HUES64 (cell line): ENCODE data around the gene DNAH1.

Experiments
- H3K27ac ChIP-seq: 2 replicates; pipeline ENCODE4 v1.7.0; 2013; ENCODE audit warnings: low read depth, low read length, inconsistent platforms
- H3K27me3 ChIP-seq: 2 replicates; pipeline ENCODE4 v1.6.1; 2013; ENCODE audit warnings: mild to moderate bottlenecking, low read length; ENCODE audit not compliant: insufficient read depth
- H3K36me3 ChIP-seq: 2 replicates; pipeline ENCODE4 v1.6.1; 2013; ENCODE audit warnings: mild to moderate bottlenecking, low read length; ENCODE audit not compliant: insufficient read depth
- H3K4me1 ChIP-seq: 2 replicates; pipeline ENCODE4 v1.6.1; 2013; ENCODE audit warnings: mild to moderate bottlenecking, low read length, moderate library complexity; ENCODE audit not compliant: insufficient read depth
- H3K4me3 ChIP-seq: 2 replicates; pipeline ENCODE4 v1.5.1; 2013; ENCODE audit warnings: mild to moderate bottlenecking, low read length, moderate library complexity
- H3K9ac ChIP-seq: 2 replicates; pipeline ENCODE4 v1.6.1; 2013; ENCODE audit warnings: mild to moderate bottlenecking, low read depth, low read length
- H3K9me3 ChIP-seq: 2 replicates; pipeline ENCODE4 v1.6.1; 2013; ENCODE audit warnings: low read depth, low read length; ENCODE audit not compliant: insufficient read depth
- WGBS: fragments of 150-250, 120-280 bp; methylation state at CpG from one replicate; pipeline ENCODE4 v1.1.7; 2013; ENCODE audit warnings: missing lambda C conversion rate; 5-methylcytosine and 5-hydroxymethylcytosine counted together

DNAH1 gene

GRCh38 chr3:52394751-52395502 lies 78.8 kb downstream of the DNAH1 start:
- Histone ChIP-seq H3K4me3 (no peak overlapping the region), H3K4me1 (no peaks in the 10 kb centered on the region), H3K36me3 (no peaks in the 10 kb centered on the region), H3K27ac (no peak overlapping the region), H3K9me3 (no peaks in the 10 kb centered on the region), H3K27me3 (no peaks in the 10 kb centered on the region), H3K9ac (no peak overlapping the region)
- 90% methylated on average over 10 of the region's 10 CpGs for WGBS

- Histone ChIP-seq H3K9ac (no peak overlapping the region), H3K4me1 (no peaks in the 10 kb centered on the region), H3K27ac (no peak overlapping the region), H3K36me3 (0 out of 2 replicates have a peak, but pooled peaks cover under 1% of the 10 kb centered on the region), H3K27me3 (no peaks in the 10 kb centered on the region), H3K9me3 (no peaks in the 10 kb centered on the region), H3K4me3 (no peak overlapping the region)
- WGBS = 82% methylated on average over 8 of the region's 8 CpGs
Observed at GRCh38 chr3:52395503-52395865, 79.4 kb downstream of the DNAH1 start.

DNA sequence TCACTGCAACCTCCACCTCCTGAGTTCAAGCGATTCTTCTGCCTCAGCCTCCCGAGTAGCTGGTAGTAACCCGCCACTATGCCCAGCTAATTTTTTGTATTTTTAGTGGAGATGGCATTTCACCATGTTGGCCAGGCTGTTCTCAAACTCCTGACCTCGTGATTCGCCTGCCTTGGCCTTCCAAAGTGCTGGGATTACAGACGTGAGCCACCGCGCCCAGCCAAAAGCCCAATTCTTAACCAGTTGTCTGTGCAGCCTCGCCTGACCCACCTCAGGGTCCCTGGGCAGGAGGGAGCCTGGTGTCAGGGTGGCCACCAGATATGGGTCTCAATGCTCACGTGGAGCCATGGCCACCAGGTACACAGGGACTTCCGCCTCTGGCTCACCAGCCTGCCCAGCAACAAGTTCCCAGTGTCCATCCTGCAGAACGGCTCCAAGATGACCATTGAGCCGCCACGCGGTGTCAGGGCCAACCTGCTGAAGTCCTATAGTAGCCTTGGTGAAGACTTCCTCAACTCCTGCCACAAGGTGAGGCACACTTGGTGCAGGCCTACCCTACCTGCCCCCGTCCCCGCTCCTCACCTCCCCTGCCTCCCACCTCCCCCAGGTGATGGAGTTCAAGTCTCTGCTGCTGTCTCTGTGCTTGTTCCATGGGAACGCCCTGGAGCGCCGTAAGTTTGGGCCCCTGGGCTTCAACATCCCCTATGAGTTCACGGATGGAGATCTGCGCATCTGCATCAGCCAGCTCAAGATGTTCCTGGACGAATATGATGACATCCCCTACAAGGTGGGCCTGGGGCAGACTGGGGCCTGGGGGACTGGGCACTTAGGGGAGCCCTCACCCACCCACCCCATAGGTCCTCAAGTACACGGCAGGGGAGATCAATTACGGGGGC lies 80.1 kb downstream of the DNAH1 start:
- no peaks in the 10 kb centered on the region for H3K9me3 ChIP-seq
- H3K27me3 ChIP-seq = no peaks in the 10 kb centered on the region
- no peak overlapping the region for H3K4me3 ChIP-seq
- 90% methylated on average over 25 of the region's 25 CpGs for WGBS
- H3K36me3 ChIP-seq = peaks cover 7% of the 10 kb centered on the region
- H3K27ac ChIP-seq = no peak overlapping the region
- no peak overlapping the region for H3K9ac ChIP-seq
- H3K4me1 ChIP-seq = no peaks in the 10 kb centered on the region

DNA sequence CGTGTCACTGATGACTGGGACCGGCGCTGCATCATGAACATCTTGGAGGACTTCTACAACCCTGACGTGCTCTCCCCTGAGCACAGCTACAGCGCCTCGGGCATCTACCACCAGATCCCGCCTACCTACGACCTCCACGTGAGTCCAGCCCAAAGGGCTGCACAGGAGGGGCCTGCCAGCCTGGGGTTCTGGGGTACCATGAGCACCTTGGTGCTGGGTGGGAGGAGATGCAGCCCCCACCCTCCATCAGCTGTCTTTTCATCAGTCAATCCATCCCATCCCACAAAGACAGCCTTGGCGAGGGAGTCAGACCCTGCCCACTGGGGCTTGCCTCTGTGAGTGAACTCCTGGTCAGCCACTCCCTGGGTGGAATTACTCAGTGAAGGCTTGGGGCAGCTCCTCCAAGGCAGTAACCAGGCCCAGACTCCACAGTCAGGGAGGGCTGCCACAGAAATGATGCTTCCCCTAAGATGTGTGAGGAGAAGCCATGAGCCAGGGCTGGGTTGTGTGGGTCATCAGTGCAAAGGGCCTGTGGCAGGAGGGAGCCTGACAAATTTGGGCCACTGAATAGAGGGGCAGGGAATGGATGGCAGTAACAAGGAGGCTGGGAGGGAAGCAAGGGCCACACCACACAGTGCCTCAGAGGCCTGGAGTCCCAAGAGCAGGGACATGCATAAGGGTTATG lies 80.9 kb downstream of the DNAH1 start:
- Histone ChIP-seq H3K9ac (no peak overlapping the region), H3K27me3 (no peaks in the 10 kb centered on the region), H3K9me3 (no peaks in the 10 kb centered on the region), H3K36me3 (peaks cover 15% of the 10 kb centered on the region), H3K4me3 (no peak overlapping the region), H3K4me1 (no peaks in the 10 kb centered on the region), H3K27ac (no peak overlapping the region)
- 89% methylated on average over 10 of the region's 10 CpGs for WGBS

- Histone ChIP-seq H3K36me3 (peaks cover 23% of the 10 kb centered on the region), H3K27me3 (no peaks in the 10 kb centered on the region), H3K9me3 (no peaks in the 10 kb centered on the region), H3K4me3 (no peak overlapping the region), H3K9ac (no peak overlapping the region), H3K4me1 (no peaks in the 10 kb centered on the region), H3K27ac (no peak overlapping the region)
- 86% methylated on average over 13 of the region's 13 CpGs for WGBS
Observed at GRCh38 chr3:52397676-52398399, 81.7 kb downstream of the DNAH1 start.

DNA sequence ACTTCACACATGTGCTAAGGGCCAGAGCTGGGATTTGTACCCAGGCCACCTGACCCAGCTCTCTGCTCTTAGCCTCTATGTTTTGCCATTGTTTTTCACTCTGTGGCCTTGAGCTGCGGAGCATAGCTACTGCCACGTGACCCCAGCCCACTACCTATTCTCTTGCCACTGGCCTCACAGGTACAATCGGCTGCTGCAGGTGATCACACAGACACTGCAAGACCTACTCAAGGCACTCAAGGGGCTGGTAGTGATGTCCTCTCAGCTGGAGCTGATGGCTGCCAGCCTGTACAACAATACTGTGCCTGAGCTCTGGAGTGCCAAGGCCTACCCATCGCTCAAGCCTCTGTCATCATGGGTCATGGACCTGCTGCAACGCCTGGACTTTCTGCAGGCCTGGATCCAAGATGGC lies 82.6 kb downstream of the DNAH1 start:
- Histone ChIP-seq H3K4me3 (no peak overlapping the region), H3K27ac (no peak overlapping the region), H3K9ac (no peak overlapping the region), H3K4me1 (no peaks in the 10 kb centered on the region), H3K9me3 (no peaks in the 10 kb centered on the region), H3K27me3 (no peaks in the 10 kb centered on the region), H3K36me3 (peaks cover 32% of the 10 kb centered on the region)
- 90% methylated on average over 5 of the region's 5 CpGs for WGBS

DNA sequence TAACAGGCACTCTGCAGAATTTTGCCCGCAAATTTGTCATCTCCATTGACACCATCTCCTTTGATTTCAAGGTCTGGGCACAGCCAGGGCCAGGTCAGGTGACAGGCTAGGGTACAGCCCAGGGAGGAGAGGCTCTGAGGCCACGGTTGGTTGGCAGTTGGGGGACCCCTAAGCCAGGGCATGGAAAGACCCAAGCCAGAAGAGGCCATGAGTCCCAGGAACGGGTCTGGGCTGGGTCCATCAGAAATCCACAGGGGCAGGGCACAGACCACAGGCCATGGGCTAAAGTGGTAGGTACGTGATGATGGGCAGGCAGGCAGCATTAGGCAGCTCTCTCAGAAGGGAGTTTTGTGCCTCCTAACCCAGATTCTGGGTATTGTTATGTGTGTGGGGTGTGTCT lies 83.0 kb downstream of the DNAH1 start:
- H3K4me3 ChIP-seq = no peak overlapping the region
- peaks cover 36% of the 10 kb centered on the region for H3K36me3 ChIP-seq
- no peaks in the 10 kb centered on the region for H3K4me1 ChIP-seq
- H3K9me3 ChIP-seq = no peaks in the 10 kb centered on the region
- no peaks in the 10 kb centered on the region for H3K27me3 ChIP-seq
- H3K27ac ChIP-seq = no peak overlapping the region
- H3K9ac ChIP-seq = no peak overlapping the region
- 91% methylated on average over 4 of the region's 4 CpGs for WGBS

DNA sequence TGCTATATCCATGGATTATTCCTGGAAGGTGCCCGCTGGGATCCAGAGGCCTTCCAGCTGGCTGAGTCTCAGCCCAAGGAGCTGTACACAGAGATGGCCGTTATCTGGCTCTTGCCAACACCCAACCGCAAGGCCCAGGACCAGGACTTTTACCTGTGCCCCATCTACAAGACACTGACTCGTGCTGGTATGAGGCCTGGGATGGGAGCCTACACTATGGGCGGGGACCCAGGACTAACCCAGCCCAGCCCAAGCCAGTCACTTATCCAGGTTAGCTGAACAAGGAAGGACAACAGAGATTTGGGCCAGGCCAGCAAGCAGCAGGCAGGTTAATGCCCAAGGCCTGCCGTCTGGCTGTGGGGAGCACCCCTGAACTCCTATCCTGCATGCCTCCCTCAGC lies 83.5 kb downstream of the DNAH1 start:
- no peak overlapping the region for H3K27ac ChIP-seq
- H3K4me1 ChIP-seq = no peaks in the 10 kb centered on the region
- H3K9me3 ChIP-seq = no peaks in the 10 kb centered on the region
- WGBS = 94% methylated on average over 6 of the region's 6 CpGs
- peaks cover 41% of the 10 kb centered on the region for H3K36me3 ChIP-seq
- no peaks in the 10 kb centered on the region for H3K27me3 ChIP-seq
- H3K9ac ChIP-seq = no peak overlapping the region
- no peak overlapping the region for H3K4me3 ChIP-seq

DNA sequence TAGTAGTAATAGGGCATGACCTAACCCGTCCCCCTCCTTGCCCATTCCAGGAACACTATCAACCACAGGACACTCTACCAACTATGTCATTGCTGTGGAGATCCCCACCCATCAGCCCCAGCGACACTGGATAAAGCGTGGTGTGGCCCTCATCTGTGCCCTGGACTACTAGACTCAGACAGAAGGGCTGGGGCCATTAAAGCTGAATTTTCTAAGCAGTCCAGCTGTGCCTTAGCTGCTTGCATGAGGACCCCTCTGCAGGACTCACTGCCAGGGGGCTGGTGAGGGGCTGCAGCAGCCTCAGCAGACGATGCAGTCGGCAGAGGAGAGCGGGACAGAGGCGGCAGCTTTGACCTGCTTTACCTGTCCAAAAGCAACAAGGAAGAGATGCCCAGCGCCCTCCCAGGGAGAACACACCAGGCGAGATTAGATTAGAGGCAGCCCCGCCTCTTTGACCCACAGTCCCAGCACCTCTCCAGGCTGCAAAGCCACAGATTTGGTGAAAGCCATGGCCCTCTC lies 84.2 kb downstream of the DNAH1 start:
- H3K27me3 ChIP-seq = no peaks in the 10 kb centered on the region
- H3K9me3 ChIP-seq = no peaks in the 10 kb centered on the region
- H3K4me1 ChIP-seq = no peaks in the 10 kb centered on the region
- WGBS = 92% methylated on average over 10 of the region's 10 CpGs
- H3K36me3 ChIP-seq = peaks cover 48% of the 10 kb centered on the region
- no peak overlapping the region for H3K4me3 ChIP-seq
- H3K27ac ChIP-seq = no peak overlapping the region
- no peak overlapping the region for H3K9ac ChIP-seq

DNA sequence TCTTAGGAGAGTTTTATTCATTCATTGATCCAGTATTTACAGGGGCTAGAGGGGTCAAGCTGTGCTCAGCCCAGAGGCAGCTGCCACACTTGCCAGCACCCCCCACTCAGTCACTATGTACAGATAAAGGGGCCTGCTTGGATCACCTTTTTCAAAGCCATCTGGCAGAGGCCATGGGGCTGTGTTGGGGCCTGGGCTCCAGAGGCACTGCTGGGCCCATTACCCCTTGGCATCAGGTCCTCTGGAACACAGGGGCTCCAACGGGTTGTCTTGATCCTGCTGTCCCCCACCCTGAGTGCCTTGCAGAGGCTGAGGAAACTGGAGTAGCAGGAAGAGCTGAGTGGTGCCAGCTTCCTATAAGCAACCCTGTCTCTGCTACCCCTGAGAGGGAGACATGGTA lies 84.9 kb downstream of the DNAH1 start:
- no peak overlapping the region for H3K27ac ChIP-seq
- H3K9me3 ChIP-seq = no peaks in the 10 kb centered on the region
- H3K36me3 ChIP-seq = peaks cover 55% of the 10 kb centered on the region
- H3K4me3 ChIP-seq = no peak overlapping the region
- H3K9ac ChIP-seq = no peak overlapping the region
- H3K27me3 ChIP-seq = no peaks in the 10 kb centered on the region
- no peaks in the 10 kb centered on the region for H3K4me1 ChIP-seq
- WGBS = 95% methylated on average over 1 of the region's 1 CpG
